GM12878 (cell line): ENCODE results near the gene ABHD12B. TPM values are rescaled to one million over a fixed set of nuclear protein-coding genes. Genes with fewer than 3 reads are reported as not detected.
A peak's percentile ranks its signal among the peaks of the same experiment; 100 is the strongest.

ENCODE experiments used
- IRF3 ChIP-seq: fragments of 450-650 bp; IDR thresholded peaks from 2 replicates; pipeline ENCODE4 v1.6.1; 2014; ENCODE audit warnings: mild to moderate bottlenecking
- NFXL1 ChIP-seq: fragments of 450-650 bp; IDR thresholded peaks from 2 replicates; pipeline ENCODE4 v1.6.1; 2017; ENCODE audit warnings: antibody characterized with exemption, mild to moderate bottlenecking, borderline replicate concordance
- PAX8 ChIP-seq: fragments of 450-650 bp; IDR thresholded peaks from 2 replicates; pipeline ENCODE4 v1.6.1; 2017; ENCODE audit warnings: mild to moderate bottlenecking, moderate library complexity
- RCOR1 ChIP-seq: conservative IDR thresholded peaks from 2 replicates; pipeline ENCODE4 v1.6.1; 2012; ENCODE audit warnings: low read depth, low read length, improper control_type of control experiment
- TCF7 ChIP-seq: IDR thresholded peaks from 2 replicates; pipeline ENCODE4 v1.6.1; 2014; ENCODE audit warnings: antibody characterized with exemption, borderline replicate concordance
- ZBTB40 ChIP-seq: fragments of 450-650 bp; IDR thresholded peaks from 2 replicates; pipeline ENCODE4 v1.6.1; 2016; ENCODE audit warnings: mild to moderate bottlenecking, moderate library complexity, borderline replicate concordance
- ZNF687 ChIP-seq: fragments of 450-650 bp; IDR thresholded peaks from 2 replicates; pipeline ENCODE4 v1.6.1; 2017; ENCODE audit warnings: mild to moderate bottlenecking, moderate library complexity
- polyA plus RNA-seq, 11 experiments: library from polyadenylated mRNA; depleted of rRNA in 4 of 11; unstranded in 6 of 11; stranded (reverse) in 5 of 11; fragments of >200 nt; fragmentation: Nextera tagmentation in 4 of 11; fragmentation: Illumina TruSeq in 1 of 11; extraction: Ambion mirVana in 4 of 11; extraction: Trizol in 1 of 11; gene quantifications; 1 replicate in 1 of 11; 2 replicates in 10 of 11; pipeline versions ENCODE4 v1.2.1 to v1.2.3, GENCODE V29; 2011 to 2016; ENCODE audit warnings: inconsistent platforms in 2 of 11, missing spikeins in 2 of 11, low read depth in 1 of 11
- total RNA-seq, 4 experiments: library from RNA; depleted of rRNA in 3 of 4; stranded (reverse); fragments of >200 nt in 3 of 4; fragmentation: Illumina TruSeq in 1 of 4; extraction: Trizol in 1 of 4; gene quantifications; 2 replicates each; pipeline versions ENCODE4 v1.2.1 to v1.2.3, GENCODE V29; 2013 to 2021

The ABHD12B gene
- total and polyA plus RNA-seq, 10 of the 15 experiments (the other 5 are each of a cell fraction or from before 2014, with no cell fraction given), result not detected

GRCh38 chr14:50936882-50937281, 65.0 kb downstream of the ABHD12B start (continued):
- TF ChIP-seq ZNF687 (no peak), ZBTB40 (no peak), IRF3 (no peak), PAX8 (no peak), TCF7 (peak; percentile 68), NFXL1 (no peak), RCOR1 (no peak)
- TF ChIP-seq, all 136 proteins: peak for 3
